Thoracic aorta (tissue), 2 donors: Measurements from ENCODE around the gene SCYL2. TPM values are rescaled to one million over a fixed set of nuclear protein-coding genes. Genes with fewer than 3 reads are reported as not detected.
"Not testable (repeated sequence)": the region's sequence is repeated elsewhere in the genome, so short reads cannot be mapped to it uniquely, and the experiment has no call there.

Experiments
- ATAC-seq: fragments of 150-250 bp; one replicate; pipeline ENCODE4 v1.8.0; 2017; ENCODE audit warnings: low read depth; ENCODE audit not compliant: insufficient number of reproducible peaks, low FRiP score
- DNase-seq: peaks from one replicate; pipeline ENCODE4 v3.0.0-alpha.2; 2020; ENCODE audit warnings: low spot score
- H3K27ac ChIP-seq, 2 donors: fragments of 200-600 bp; sonication (generic); 1 replicate in 1 of 2; 2 replicates in 1 of 2; pipeline ENCODE4 v1.5.1; 2016; ENCODE audit warnings: mild to moderate bottlenecking in 2 of 2, moderate library complexity in 2 of 2
- H3K27me3 ChIP-seq: fragments of 200-600 bp; sonication (generic); replicated peaks from 2 replicates; pipeline ENCODE4 v1.6.0; 2016; ENCODE audit warnings: mild to moderate bottlenecking; ENCODE audit not compliant: insufficient read depth
- H3K36me3 ChIP-seq: fragments of 200-600 bp; sonication (generic); one replicate; pipeline ENCODE4 v1.5.1; 2016
- H3K4me1 ChIP-seq, 2 donors: fragments of 200-600 bp; sonication (generic); 1 replicate in 1 of 2; 2 replicates in 1 of 2; pipeline versions ENCODE4 v1.5.1 to v1.6.0; 2016; ENCODE audit warnings: low read depth in 2 of 2, mild to moderate bottlenecking in 1 of 2; ENCODE audit not compliant: control insufficient read depth in 1 of 2
- H3K4me3 ChIP-seq: fragments of 200-600 bp; sonication (generic); 2 replicates; pipeline ENCODE4 v1.5.1; 2016; ENCODE audit warnings: mild to moderate bottlenecking
- H3K9me3 ChIP-seq: fragments of 200-600 bp; sonication (generic); 2 replicates; pipeline ENCODE4 v1.5.1; 2016
- total RNA-seq, 2 donors: library from RNA; depleted of rRNA; stranded (reverse); fragments of >200 nt; gene quantifications; one replicate each; pipeline versions ENCODE4 v1.1.0 to v1.2.3, GENCODE V29; 2016
- TF ChIP-seq, protein P1 (sequence below): fragments of 200-600 bp; sonication (generic); IDR thresholded peaks from one replicate; pipeline ENCODE4 v1.5.1; 2019; ENCODE audit warnings: antibody characterized with exemption

Gene SCYL2
- total RNA-seq, 2 donors from 2014 or later: 44.8 to 52.3 TPM

DNA sequence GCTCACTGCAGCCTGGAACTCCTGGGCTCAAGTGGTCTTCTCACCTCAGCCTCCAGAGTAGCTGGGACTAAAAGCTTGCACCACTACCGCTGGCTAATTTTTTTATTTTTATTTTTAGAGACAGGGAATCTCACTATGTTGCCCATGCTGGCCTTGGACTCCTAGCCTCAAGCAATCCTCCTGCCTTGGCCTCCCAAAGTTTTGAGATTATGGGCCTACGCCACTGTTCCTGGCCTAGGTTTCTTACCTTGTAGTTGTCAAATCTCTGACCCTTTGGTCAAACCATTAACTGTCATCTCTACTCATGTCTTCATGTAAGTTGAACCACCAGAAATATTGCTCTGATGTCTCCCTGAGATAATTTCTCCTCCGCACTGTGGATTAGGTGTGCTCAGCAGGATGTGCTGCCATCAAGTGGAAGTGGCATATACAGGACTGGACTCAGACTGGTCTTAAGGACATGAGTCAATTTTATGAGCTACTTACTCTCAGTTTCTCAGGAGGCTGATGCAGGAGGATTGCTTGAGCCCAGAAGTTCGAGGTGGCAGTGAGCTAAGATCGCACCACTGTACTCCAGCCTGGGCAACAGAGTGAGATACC lies 37.8 kb upstream of the SCYL2 start:
- peaks cover 3% of the 10 kb centered on the region for H3K36me3 ChIP-seq
- no peak overlapping the region for H3K27ac ChIP-seq
- ATAC-seq (no peak), DNase-seq (no peak)
- no peak overlapping the region for H3K4me3 ChIP-seq
- H3K9me3 ChIP-seq: no peaks in the 10 kb centered on the region
- TF ChIP-seq, protein P1, sequence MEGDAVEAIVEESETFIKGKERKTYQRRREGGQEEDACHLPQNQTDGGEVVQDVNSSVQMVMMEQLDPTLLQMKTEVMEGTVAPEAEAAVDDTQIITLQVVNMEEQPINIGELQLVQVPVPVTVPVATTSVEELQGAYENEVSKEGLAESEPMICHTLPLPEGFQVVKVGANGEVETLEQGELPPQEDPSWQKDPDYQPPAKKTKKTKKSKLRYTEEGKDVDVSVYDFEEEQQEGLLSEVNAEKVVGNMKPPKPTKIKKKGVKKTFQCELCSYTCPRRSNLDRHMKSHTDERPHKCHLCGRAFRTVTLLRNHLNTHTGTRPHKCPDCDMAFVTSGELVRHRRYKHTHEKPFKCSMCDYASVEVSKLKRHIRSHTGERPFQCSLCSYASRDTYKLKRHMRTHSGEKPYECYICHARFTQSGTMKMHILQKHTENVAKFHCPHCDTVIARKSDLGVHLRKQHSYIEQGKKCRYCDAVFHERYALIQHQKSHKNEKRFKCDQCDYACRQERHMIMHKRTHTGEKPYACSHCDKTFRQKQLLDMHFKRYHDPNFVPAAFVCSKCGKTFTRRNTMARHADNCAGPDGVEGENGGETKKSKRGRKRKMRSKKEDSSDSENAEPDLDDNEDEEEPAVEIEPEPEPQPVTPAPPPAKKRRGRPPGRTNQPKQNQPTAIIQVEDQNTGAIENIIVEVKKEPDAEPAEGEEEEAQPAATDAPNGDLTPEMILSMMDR: no peak
- peaks cover 0 to 3% of the 10 kb centered on the region in 2 donors for H3K4me1 ChIP-seq
- no peaks in the 10 kb centered on the region for H3K27me3 ChIP-seq

DNA sequence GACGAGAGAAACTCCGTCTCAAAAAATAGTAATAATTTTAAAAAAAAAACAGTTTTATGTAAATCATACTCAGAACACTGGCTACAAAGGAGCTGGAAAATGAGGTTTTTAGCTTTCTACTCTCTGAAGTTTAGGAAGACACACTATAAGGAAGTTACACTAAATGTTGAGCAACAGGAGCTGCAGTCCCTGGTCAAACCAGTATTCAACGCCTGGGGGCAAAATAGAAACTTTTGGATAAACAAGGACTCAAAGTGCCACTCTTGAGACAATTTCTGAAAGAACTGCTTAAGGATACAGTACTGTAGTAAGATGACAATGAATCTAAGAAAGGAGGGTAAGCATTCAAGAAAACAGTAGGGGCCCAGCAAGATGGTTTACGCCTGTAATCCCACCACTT lies 37.1 kb upstream of the SCYL2 start:
- no peak overlapping the region for H3K4me3 ChIP-seq
- TF ChIP-seq, protein P1: no peak
- DNase-seq (no peak), ATAC-seq (no peak)
- no peak overlapping the region for H3K27ac ChIP-seq
- H3K36me3 ChIP-seq: peaks cover 3% of the 10 kb centered on the region
- H3K4me1 ChIP-seq: peaks cover 0 to 7% of the 10 kb centered on the region in 2 donors
- no peaks in the 10 kb centered on the region for H3K27me3 ChIP-seq
- H3K9me3 ChIP-seq: no peaks in the 10 kb centered on the region

DNA sequence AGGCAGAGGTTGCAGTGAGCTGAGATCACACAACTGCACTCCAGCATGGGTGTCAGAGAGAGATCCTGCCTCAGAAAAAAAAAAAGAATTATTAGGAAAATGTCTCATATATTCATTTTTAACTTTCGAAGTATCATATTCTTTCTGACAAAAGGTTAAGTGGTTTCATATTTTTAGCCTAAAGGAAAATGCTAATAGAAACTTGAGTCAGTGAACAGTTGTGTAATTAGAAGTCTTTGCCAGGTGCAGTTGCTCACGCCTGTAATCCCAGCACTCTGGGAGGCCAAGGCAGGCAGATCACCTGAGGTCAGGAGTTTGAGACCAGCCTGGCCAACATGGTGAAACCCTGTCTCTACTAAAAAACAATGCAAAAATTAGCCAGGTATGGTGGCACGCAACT lies 35.1 kb upstream of the SCYL2 start:
- DNase-seq, H3K27me3 ChIP-seq, H3K4me3 ChIP-seq, ATAC-seq, H3K27ac ChIP-seq, H3K4me1 ChIP-seq, H3K36me3 ChIP-seq, H3K9me3 ChIP-seq: not testable (repeated sequence)

DNA sequence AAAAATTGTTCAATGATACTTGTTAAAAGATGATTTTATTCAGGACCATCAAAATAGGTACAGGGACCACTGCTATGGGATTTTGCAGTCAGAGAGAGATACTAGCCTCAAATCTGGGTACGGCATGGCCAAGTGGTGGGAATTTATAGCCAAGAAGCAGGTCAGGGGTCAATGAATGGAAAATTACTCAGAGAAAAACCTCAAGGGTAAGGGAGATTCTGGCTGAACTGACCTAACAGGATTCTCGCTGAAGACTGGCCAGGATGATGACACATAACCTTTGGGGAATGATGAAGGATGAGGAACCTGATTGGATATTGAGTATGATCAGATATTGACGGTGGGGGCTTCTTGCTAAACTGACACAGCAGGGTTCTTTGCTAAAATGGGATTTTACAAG lies 32.8 kb upstream of the SCYL2 start:
- Histone ChIP-seq H3K36me3 (no peaks in the 10 kb centered on the region), H3K4me1 (peaks cover 0 to 7% of the 10 kb centered on the region in 2 donors), H3K9me3 (no peaks in the 10 kb centered on the region), H3K27ac (no peak overlapping the region), H3K27me3 (no peaks in the 10 kb centered on the region), H3K4me3 (no peak overlapping the region)
- ATAC-seq (peak; percentile 12), DNase-seq (no peak)
- TF ChIP-seq, protein P1: no peak

DNA sequence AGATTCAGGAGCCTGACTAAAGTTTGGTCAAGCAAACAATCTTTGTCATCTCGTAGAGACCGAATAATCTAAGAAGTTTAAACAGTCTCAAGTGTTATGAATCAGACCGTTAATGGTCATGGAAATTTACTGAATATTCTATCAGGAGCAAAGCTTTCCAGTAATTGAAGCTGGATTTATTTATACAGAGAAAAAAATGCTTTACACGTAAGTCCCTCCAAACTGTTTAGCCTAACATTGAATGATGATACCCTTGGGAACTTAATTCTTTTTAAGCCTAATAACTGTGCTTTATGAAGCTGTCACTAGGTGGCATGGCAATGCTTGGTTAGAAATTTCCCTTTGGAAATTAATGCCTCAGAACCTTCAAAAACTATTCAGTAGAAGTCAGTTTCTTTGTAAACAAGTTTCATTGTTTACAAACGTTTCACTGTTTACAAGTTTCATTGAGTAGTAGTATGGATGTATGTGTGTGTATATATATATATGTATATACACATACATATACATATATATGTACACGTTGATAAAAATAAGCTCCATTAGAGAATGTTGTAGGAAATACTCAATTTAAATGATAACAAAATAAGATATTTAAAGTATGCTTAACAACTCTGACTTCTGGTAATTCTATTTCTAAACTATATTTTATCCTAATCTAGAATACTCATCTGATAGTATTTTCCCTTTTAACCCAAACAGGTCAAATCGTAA lies 32.2 kb upstream of the SCYL2 start:
- H3K4me1 ChIP-seq: peaks cover 0 to 7% of the 10 kb centered on the region in 2 donors
- no peak overlapping the region for H3K4me3 ChIP-seq
- no peaks in the 10 kb centered on the region for H3K27me3 ChIP-seq
- ATAC-seq (peak; percentile 76), DNase-seq (no peak)
- H3K9me3 ChIP-seq: no peaks in the 10 kb centered on the region
- TF ChIP-seq, protein P1: peak; percentile 73
- H3K27ac ChIP-seq: no peak overlapping the region
- no peaks in the 10 kb centered on the region for H3K36me3 ChIP-seq
